K562 (cell line): ENCODE results near the gene BATF. TPM values are rescaled to one million over a fixed set of nuclear protein-coding genes. Genes with fewer than 3 reads are reported as not detected.

Source experiments
- polyA plus RNA-seq, 8 experiments: library from polyadenylated mRNA; depleted of rRNA in 4 of 8; stranded (reverse) in 5 of 8; unstranded in 3 of 8; fragments of >200 nt; fragmentation: Nextera tagmentation in 2 of 8; fragmentation: Illumina TruSeq in 1 of 8; extraction: Ambion mirVana in 2 of 8; extraction: Trizol in 1 of 8; gene quantifications; 2 replicates each; pipeline versions ENCODE4 v1.2.1 to v1.2.3, GENCODE V29; 2011 to 2014; ENCODE audit warnings: inconsistent platforms in 1 of 8, missing spikeins in 1 of 8
- total RNA-seq, 7 experiments: library from RNA; depleted of rRNA in 6 of 7; stranded (reverse); fragments of >200 nt in 6 of 7; fragmentation: Illumina TruSeq in 2 of 7; extraction: Trizol in 2 of 7; gene quantifications; 2 replicates each; pipeline versions ENCODE4 v1.2.1 to v1.2.3, GENCODE V29; 2011 to 2021; ENCODE audit warnings: low replicate concordance in 1 of 7

BATF gene
- total and polyA plus RNA-seq, 9 of the 15 experiments (the other 6 are each of a cell fraction or from before 2014, with no cell fraction given) = 0.13 to 2.1 (median 0.55) TPM; not detected in 2

Other genes with a start within 250 kb of the BATF start
- 12.1 and 19.4 TPM in 2 replicates for gene FOS, start 243.6 kb upstream of the BATF start, total RNA-seq (2014; rRNA removed)
- gene FOS, start 243.6 kb upstream of the BATF start, total RNA-seq (2014; rRNA removed; fragmentation: Illumina TruSeq; extraction: Trizol) = 4.2 and 8.9 TPM in 2 replicates
- 0.54 and 1.1 TPM in 2 replicates for gene FOS, start 243.6 kb upstream of the BATF start, total RNA-seq (2015; rRNA removed; fragmentation: Illumina TruSeq; extraction: Trizol)
- 13.8 and 17.4 TPM in 2 replicates for gene FOS, start 243.6 kb upstream of the BATF start, total RNA-seq (2021)
- gene FOS, start 243.6 kb upstream of the BATF start, polyA plus RNA-seq (2011; rRNA removed) = 3.6 and 5.7 TPM in 2 replicates
- gene FOS, start 243.6 kb upstream of the BATF start, polyA plus RNA-seq (2014; fragmentation: Illumina TruSeq; extraction: Trizol) = 8.2 and 12.8 TPM in 2 replicates
- 1 to 10 TPM in 1 of 2 experiments, under 1 TPM in 1; 0.56 to 2.1 TPM for gene FOS, start 243.6 kb upstream of the BATF start, polyA plus RNA-seq (2014; fragmentation: Nextera tagmentation; extraction: Ambion mirVana)
- gene FOS, start 243.6 kb upstream of the BATF start, polyA plus RNA-seq (2014; rRNA removed) = 11.6 and 14.8 TPM in 2 replicates
- gene JDP2, start 94.4 kb upstream of the BATF start, total RNA-seq (2014; rRNA removed) = 13.8 and 16.7 TPM in 2 replicates
- 2.5 and 3.1 TPM in 2 replicates for gene JDP2, start 94.4 kb upstream of the BATF start, total RNA-seq (2014; rRNA removed; fragmentation: Illumina TruSeq; extraction: Trizol)
- gene JDP2, start 94.4 kb upstream of the BATF start, total RNA-seq (2015; rRNA removed; fragmentation: Illumina TruSeq; extraction: Trizol) = 1.7 and 2.4 TPM in 2 replicates
- gene JDP2, start 94.4 kb upstream of the BATF start, total RNA-seq (2021) = 8.9 and 9.6 TPM in 2 replicates
- gene JDP2, start 94.4 kb upstream of the BATF start, polyA plus RNA-seq (2011; rRNA removed) = 0.78 and 4.6 TPM in 2 replicates
- gene JDP2, start 94.4 kb upstream of the BATF start, polyA plus RNA-seq (2014; fragmentation: Illumina TruSeq; extraction: Trizol) = 4.6 and 5.4 TPM in 2 replicates
- under 1 TPM; 0.27 to 0.34 TPM for gene JDP2, start 94.4 kb upstream of the BATF start, polyA plus RNA-seq (2014; fragmentation: Nextera tagmentation; extraction: Ambion mirVana)
- 8.5 and 16.5 TPM in 2 replicates for gene JDP2, start 94.4 kb upstream of the BATF start, polyA plus RNA-seq (2014; rRNA removed)
- gene FLVCR2, start 56.2 kb downstream of the BATF start, total RNA-seq (2014; rRNA removed) = not detected in 2 replicates
- gene FLVCR2, start 56.2 kb downstream of the BATF start, total RNA-seq (2014; rRNA removed; fragmentation: Illumina TruSeq; extraction: Trizol) = not detected in 2 replicates
- gene FLVCR2, start 56.2 kb downstream of the BATF start, total RNA-seq (2015; rRNA removed; fragmentation: Illumina TruSeq; extraction: Trizol) = 0.11 TPM in 1 of 2 replicates, not detected in the other
- gene FLVCR2, start 56.2 kb downstream of the BATF start, total RNA-seq (2021) = 1.5 and 3.2 TPM in 2 replicates
- gene FLVCR2, start 56.2 kb downstream of the BATF start, polyA plus RNA-seq (2011; rRNA removed) = 0.08 TPM in 1 of 2 replicates, not detected in the other
- not detected in 2 replicates for gene FLVCR2, start 56.2 kb downstream of the BATF start, polyA plus RNA-seq (2014; fragmentation: Illumina TruSeq; extraction: Trizol)
- gene FLVCR2, start 56.2 kb downstream of the BATF start, polyA plus RNA-seq (2014; fragmentation: Nextera tagmentation; extraction: Ambion mirVana) = not detected
- gene FLVCR2, start 56.2 kb downstream of the BATF start, polyA plus RNA-seq (2014; rRNA removed) = not detected in 2 replicates
- 3.1 and 5.4 TPM in 2 replicates for gene ERG28, start 138.4 kb downstream of the BATF start, total RNA-seq (2014; rRNA removed)
- 8.0 and 8.5 TPM in 2 replicates for gene ERG28, start 138.4 kb downstream of the BATF start, total RNA-seq (2014; rRNA removed; fragmentation: Illumina TruSeq; extraction: Trizol)
- 6.2 and 6.8 TPM in 2 replicates for gene ERG28, start 138.4 kb downstream of the BATF start, total RNA-seq (2015; rRNA removed; fragmentation: Illumina TruSeq; extraction: Trizol)
- 11.3 and 11.4 TPM in 2 replicates for gene ERG28, start 138.4 kb downstream of the BATF start, total RNA-seq (2021)
- gene ERG28, start 138.4 kb downstream of the BATF start, polyA plus RNA-seq (2011; rRNA removed) = 34.2 and 39.2 TPM in 2 replicates
- gene ERG28, start 138.4 kb downstream of the BATF start, polyA plus RNA-seq (2014; fragmentation: Illumina TruSeq; extraction: Trizol) = 17.2 and 21.3 TPM in 2 replicates
- 10 to 100 TPM; 26.0 to 32.4 TPM for gene ERG28, start 138.4 kb downstream of the BATF start, polyA plus RNA-seq (2014; fragmentation: Nextera tagmentation; extraction: Ambion mirVana)
- 14.2 and 19.3 TPM in 2 replicates for gene ERG28, start 138.4 kb downstream of the BATF start, polyA plus RNA-seq (2014; rRNA removed)
- gene TTLL5, start 138.8 kb downstream of the BATF start, total RNA-seq (2014; rRNA removed) = 9.0 and 10.8 TPM in 2 replicates
- 12.6 and 16.7 TPM in 2 replicates for gene TTLL5, start 138.8 kb downstream of the BATF start, total RNA-seq (2014; rRNA removed; fragmentation: Illumina TruSeq; extraction: Trizol)
- gene TTLL5, start 138.8 kb downstream of the BATF start, total RNA-seq (2015; rRNA removed; fragmentation: Illumina TruSeq; extraction: Trizol) = 16.9 and 17.0 TPM in 2 replicates
- 17.3 and 17.7 TPM in 2 replicates for gene TTLL5, start 138.8 kb downstream of the BATF start, total RNA-seq (2021)
- 17.9 and 18.9 TPM in 2 replicates for gene TTLL5, start 138.8 kb downstream of the BATF start, polyA plus RNA-seq (2011; rRNA removed)
- 13.4 and 15.8 TPM in 2 replicates for gene TTLL5, start 138.8 kb downstream of the BATF start, polyA plus RNA-seq (2014; fragmentation: Illumina TruSeq; extraction: Trizol)
- gene TTLL5, start 138.8 kb downstream of the BATF start, polyA plus RNA-seq (2014; fragmentation: Nextera tagmentation; extraction: Ambion mirVana) = 1 to 10 TPM; 4.1 to 5.4 TPM
- 12.1 and 12.3 TPM in 2 replicates for gene TTLL5, start 138.8 kb downstream of the BATF start, polyA plus RNA-seq (2014; rRNA removed)